NCI-H446 treated with DMSO at 0.1 percent for 48 hours (cell line): ENCODE data around the gene ALDH1B1.

ENCODE experiments used
- DNase-seq: peaks from one replicate; lab custom pipeline; 2025; lab: John Stamatoyannopoulos, UW

The ALDH1B1 gene

GRCh38 chr9:38416461-38416860, 24.0 kb downstream of the ALDH1B1 start:
- no peak for DNase-seq

GRCh38 chr9:38417003-38417945, 24.8 kb downstream of the ALDH1B1 start:
- peak; percentile 28 for DNase-seq

- DNase-seq = no peak
These were observed 25.9 kb downstream of the ALDH1B1 start for GRCh38 chr9:38418366-38418765.

GRCh38 chr9:38419181-38419580, 26.7 kb downstream of the ALDH1B1 start:
- no peak for DNase-seq

GRCh38 chr9:38421498-38422211, 29.2 kb downstream of the ALDH1B1 start:
- DNase-seq = peak; percentile 82

- no peak for DNase-seq
These were observed 30.2 kb downstream of the ALDH1B1 start for GRCh38 chr9:38422555-38423260.

GRCh38 chr9:38423273-38423972, 30.9 kb downstream of the ALDH1B1 start:
- DNase-seq = no peak

- DNase-seq = peak; percentile 22
These were observed 31.7 kb downstream of the ALDH1B1 start, which contains the start of gene IGFBPL1 for GRCh38 chr9:38423973-38424843. Gene IGFBPL1, minus strand, starts transcription at chr9:38424454. Its CDS starts 30 bp downstream, at chr9:38424424.

GRCh38 chr9:38424918-38425317, 32.4 kb downstream of the ALDH1B1 start:
- DNase-seq = no peak

- DNase-seq = no peak
These were observed 35.6 kb downstream of the ALDH1B1 start for GRCh38 chr9:38428062-38428461.

- DNase-seq = no peak
These were observed 38.6 kb downstream of the ALDH1B1 start for GRCh38 chr9:38431116-38431515.

GRCh38 chr9:38432922-38433510, 40.5 kb downstream of the ALDH1B1 start:
- no peak for DNase-seq

GRCh38 chr9:38434365-38434764, 41.9 kb downstream of the ALDH1B1 start:
- DNase-seq = no peak

GRCh38 chr9:38434853-38435252, 42.4 kb downstream of the ALDH1B1 start:
- DNase-seq = no peak

- DNase-seq = no peak
These were observed 43.0 kb downstream of the ALDH1B1 start for GRCh38 chr9:38435521-38435920.

- DNase-seq = no peak
These were observed 44.2 kb downstream of the ALDH1B1 start for GRCh38 chr9:38436708-38437107.

- DNase-seq = no peak
These were observed 44.8 kb downstream of the ALDH1B1 start for GRCh38 chr9:38437193-38437823.

- no peak for DNase-seq
These were observed 46.9 kb downstream of the ALDH1B1 start for GRCh38 chr9:38439291-38439915.

- DNase-seq = no peak
These were observed 47.4 kb downstream of the ALDH1B1 start for GRCh38 chr9:38439916-38440301.
